ENCODE data around the gene GAB4.

- no peak for TF ChIP-seq CTCF (IDR thresholded peaks at IDR 0.05)
- TF ChIP-seq POLR2A (IDR thresholded peaks at IDR 0.05): no peak
- no peak for TF ChIP-seq EP300 (IDR thresholded peaks at IDR 0.05)
These were observed 92.3 kb downstream of the GAB4 start for GRCh38 chr22:16915701-16916100.

Measured in tibial nerve (tissue), 4 donors.